COLO668 (cell line): ENCODE results near the gene FAM174C.
"Not testable (repeated sequence)": the region's sequence is repeated elsewhere in the genome, so short reads cannot be mapped to it uniquely, and the experiment has no call there.

Experiments
- DNase-seq: peaks from one replicate; lab custom pipeline; 2025; ENCODE audit not compliant: unreplicated experiment; lab: John Stamatoyannopoulos, UW

Gene FAM174C

GRCh38 chr19:1317274-1318003 is 42.1 kb downstream of the FAM174C start:
- no peak for DNase-seq

GRCh38 chr19:1318678-1319471 is 43.5 kb downstream of the FAM174C start:
- peak; percentile 36 for DNase-seq

- DNase-seq, result not testable (repeated sequence)
Measured at GRCh38 chr19:1320282-1320650, 44.9 kb downstream of the FAM174C start.

DNA sequence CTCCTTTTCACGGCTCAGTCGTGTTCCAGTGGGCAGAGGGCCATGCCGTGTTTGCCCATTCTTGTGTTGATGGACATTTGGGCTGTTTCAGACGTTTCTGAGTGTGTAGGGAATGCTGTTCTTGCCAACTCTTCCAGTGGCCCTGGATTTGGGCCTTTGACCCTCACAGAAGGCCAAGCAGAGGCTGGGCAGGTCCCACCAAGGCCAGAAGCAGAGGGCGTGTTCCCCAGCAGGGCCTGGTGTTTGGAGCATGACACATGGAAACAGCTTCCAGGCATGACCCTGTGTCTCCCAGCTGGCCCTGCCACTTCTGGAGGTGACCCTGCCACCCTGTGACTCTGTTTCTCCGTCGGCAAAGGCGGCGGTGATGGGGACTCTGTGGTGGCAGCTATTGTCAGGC is 46.2 kb downstream of the FAM174C start:
- DNase-seq, result no peak

- DNase-seq, result no peak
Measured at GRCh38 chr19:1322198-1322981, 47.1 kb downstream of the FAM174C start.

DNA sequence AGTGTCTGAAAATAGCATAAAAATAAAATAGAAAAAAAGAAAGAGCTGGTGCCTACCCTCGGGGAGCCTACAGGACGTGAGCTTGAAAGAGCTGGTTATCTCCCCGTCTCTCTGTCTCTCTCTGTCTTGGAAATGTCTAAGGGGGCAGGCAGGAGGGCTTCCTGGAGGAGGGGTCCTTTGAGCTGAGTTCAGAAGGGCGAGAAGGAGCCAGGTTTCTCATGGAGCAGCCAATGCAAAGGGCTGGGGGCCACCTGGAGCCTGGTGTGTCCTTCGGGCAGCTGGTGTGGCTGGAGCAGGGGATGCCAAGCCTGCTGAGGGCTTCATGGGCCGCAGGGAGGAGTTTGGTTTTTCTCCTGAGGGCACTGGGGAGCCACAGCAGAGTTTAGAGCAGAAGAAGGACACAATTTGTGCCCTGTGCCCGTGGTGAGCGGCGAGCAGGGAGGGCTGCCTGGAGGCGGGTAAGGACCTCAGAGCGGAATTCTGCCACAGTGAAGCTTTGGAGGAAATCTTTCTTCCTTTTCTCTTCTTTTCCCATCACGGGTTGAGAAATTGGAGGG is 49.0 kb downstream of the FAM174C start:
- DNase-seq, result no peak

DNA sequence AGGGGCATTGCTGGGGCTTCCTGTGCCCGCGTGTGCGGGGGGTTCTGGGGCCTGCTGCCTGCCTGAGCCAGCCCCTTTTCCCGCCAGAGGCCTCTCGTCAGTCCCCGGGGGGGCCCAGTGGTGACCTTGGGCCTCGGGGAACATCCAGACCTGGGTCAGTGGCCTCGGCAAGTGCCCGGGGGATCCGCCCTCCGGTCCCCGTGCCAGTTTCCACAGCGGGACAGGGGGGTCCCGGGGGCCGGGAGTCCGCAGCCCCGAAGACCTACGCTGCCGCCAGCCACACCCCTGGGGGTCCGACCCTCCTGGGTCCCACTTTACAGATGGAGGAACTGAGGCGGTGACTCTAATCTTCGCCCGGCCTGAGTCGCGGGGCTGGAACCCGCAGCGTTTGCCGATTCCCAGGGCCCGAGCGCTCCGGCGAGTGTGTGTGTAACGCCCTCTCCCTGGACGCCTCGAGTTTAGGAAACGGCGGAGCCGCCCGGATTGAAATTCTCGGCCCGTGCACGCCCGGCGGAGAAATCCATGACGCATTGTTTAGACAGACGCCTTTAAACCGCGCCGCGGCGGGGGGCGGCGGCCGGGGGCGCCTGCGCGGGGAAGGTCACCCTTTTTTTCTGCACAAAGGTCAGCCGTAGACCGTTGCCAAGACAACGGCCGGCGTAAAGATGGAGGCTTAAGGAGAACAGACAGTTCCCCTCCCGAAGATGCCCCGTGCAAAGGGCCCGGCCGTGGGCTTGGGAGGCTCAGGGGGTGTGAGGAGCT is 49.7 kb downstream of the FAM174C start:
- peak; percentile 52 for DNase-seq

- DNase-seq, result no peak
Measured at GRCh38 chr19:1325568-1326294, 50.4 kb downstream of the FAM174C start.

- no peak for DNase-seq
Measured at GRCh38 chr19:1327125-1327524, 51.8 kb downstream of the FAM174C start.
